Measurements from ENCODE around the gene AFF1. TPM values are rescaled to one million over a fixed set of nuclear protein-coding genes. Genes with fewer than 3 reads are reported as not detected.

The AFF1 gene
- total RNA-seq, 1 donor from 2014 or later, result 77.8 TPM

- ATAC-seq, result no peak
- intact Hi-C loops (cut with micrococcal nuclease), result no loop called here
- no peak for DNase-seq
Measured at GRCh38 chr4:86917212-86918039, 17.4 kb upstream of the AFF1 start.

DNA sequence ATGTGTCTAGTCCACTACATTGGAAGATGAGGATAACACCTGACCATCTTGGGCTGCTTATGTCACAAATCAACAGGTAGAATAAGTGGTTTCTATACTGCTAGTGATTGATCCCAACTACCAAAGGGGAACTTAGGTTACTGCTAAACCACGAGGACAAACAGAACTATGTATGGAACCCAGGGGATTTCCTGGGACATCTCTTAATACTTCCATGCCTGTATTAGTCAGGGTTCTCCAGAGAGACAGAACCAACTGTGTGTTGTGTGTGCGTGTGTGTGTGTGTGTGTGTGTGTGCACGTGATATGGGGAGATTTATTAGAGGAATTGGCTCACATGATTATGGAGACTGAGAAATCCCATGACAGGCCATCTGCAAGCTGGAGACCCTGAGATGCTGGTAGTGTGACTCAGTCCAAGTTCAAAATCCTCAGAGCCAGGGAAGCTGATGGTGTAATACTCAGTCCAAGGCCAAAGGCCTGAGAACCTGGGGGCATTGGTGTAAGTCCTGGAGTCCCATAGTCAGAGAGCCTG is 16.2 kb upstream of the AFF1 start:
- DNase-seq, result no peak
- ATAC-seq, result no peak
- intact Hi-C loops (cut with micrococcal nuclease), result no loop called here

- DNase-seq, result no peak
- intact Hi-C loops (cut with micrococcal nuclease), result loop anchor here (5.0 kb wide), 1 partner anchor 313 kb away; no protein-coding TSS in a partner anchor
- no peak for ATAC-seq
Measured at GRCh38 chr4:86919561-86920223, 15.1 kb upstream of the AFF1 start.

DNA sequence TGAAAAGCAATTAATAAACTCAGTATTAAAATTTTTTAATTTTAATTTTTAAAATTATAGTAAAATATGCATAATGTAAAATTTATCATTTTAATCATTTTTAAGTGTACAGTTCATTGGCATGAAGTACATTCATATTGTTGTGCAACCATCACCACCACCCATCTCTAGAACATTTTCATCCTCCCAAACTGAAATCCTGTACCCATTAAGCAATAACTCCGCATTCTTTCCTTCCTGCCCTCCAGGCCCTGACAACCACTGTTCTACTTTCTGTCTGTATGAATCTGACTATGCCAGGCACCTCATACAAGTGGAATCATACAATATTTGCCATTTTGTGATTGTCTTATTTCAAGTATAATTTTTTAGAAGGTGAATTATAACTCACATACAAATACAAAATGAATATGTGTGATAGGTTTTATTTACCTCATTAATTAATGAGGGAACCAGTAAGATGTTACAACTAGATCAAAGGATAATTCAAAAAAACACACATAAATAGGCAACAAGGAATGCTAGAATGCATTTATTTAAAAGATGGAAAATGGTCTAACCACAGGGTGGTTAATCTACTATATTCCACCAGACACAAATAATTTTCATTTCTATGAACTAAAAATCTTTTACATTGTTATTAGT is 13.1 kb upstream of the AFF1 start:
- intact Hi-C loops (cut with micrococcal nuclease), result loop anchor here (5.0 kb wide), 1 partner anchor 311 kb away; no protein-coding TSS in a partner anchor
- DNase-seq, result no peak
- peak; percentile 34 for ATAC-seq

- ATAC-seq (no peak), DNase-seq (no peak)
- intact Hi-C loops (cut with micrococcal nuclease), result loop anchor here (5.0 kb wide), 1 partner anchor 307 kb away; no protein-coding TSS in a partner anchor
Measured at GRCh38 chr4:86924811-86925210, 10.0 kb upstream of the AFF1 start.

DNA sequence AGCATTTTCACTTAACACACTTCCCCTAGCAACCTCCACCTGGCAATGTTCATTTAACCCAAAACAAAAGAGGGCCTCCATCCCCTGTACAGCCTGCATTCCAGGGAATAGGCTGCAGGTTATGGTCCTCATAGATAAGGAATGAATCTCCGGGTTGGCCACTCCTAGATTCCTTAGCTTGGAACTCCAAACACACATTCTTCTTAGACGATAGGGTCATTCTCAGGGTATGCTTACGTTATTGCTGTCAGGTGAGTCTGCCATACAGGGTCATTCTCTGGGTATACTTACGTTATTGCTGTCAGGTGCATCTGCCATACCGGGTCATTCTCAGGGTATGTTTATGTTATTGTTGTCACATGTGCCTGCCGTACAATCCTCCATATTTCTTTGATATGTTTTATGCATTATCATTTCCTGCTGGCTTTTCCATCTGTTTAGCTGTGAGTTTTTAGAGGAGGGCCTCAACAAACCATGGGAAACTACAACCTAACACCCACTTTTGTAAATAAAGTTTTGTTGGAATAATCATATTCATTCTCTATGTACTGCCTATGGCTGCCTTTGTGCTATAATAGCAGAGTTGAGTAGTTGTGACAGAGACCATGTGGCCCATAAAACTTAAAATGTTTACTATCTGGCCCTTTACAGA is 8.2 kb upstream of the AFF1 start:
- ATAC-seq (no peak), DNase-seq (no peak)
- intact Hi-C loops (cut with micrococcal nuclease), result no loop called here

- intact Hi-C loops (cut with micrococcal nuclease), result no loop called here
- ATAC-seq, result peak; percentile 79
- no peak for DNase-seq
Measured at GRCh38 chr4:86927843-86928395, 6.9 kb upstream of the AFF1 start.

GRCh38 chr4:86928400-86929255 is 6.2 kb upstream of the AFF1 start:
- no peak for ATAC-seq
- DNase-seq, result no peak
- intact Hi-C loops (cut with micrococcal nuclease), result no loop called here

GRCh38 chr4:86934147-86934770 is 552 bp upstream of the AFF1 start:
- intact Hi-C loops (cut with micrococcal nuclease), result loop anchor here (5.0 kb wide), 1 partner anchor 158 kb away; no protein-coding TSS in a partner anchor
- ATAC-seq (peak; percentile 1), DNase-seq (no peak)

- DNase-seq (no peak), ATAC-seq (peak; percentile 10)
- intact Hi-C loops (cut with micrococcal nuclease), result loop anchor here (5.0 kb wide), 1 partner anchor 72 kb away; no protein-coding TSS in a partner anchor
Measured at GRCh38 chr4:86935566-86935852, 698 bp downstream of the AFF1 start.

DNA sequence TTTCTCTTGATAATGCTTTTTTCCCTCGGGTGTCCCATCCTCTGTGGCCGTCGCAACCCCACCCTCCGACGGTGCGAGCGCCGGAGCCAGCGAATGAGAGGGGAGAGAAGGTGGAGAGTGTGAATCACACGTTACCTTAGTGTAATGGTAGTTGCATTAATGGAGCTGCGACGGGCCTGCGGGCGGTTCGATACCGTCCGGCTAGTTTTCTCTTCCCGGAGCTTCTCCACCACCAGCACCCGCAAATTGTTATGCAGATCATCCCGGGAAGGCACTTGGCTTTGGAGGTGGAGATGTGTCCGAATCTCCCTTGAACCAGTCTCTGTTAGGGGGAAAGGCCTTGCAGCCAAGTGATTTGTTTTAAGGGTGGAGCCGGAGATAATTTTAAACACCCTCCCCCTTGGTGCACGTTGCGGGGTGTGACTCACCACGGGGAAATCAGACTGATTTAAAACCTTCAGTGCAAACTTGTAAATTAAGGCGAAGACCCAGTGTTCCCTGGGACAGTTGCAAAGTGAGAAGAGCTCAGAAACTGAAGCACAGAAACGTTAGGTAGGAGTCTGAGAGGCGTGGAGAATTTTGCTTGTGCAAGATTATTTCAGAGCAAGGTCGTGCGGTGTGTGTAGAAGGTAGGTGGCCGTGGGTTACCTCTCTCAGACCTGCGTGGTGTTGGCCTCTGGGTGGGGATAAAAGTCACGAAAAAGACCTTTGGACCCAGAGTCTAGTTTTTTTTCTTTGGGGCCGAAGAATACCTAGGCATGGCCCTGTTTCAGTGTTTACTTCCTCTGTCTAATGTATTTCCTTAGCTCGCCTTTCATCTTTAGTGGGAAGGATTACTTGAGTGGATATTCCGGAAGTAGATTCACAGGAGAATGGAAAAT is 1.3 kb downstream of the AFF1 start:
- DNase-seq, result peak; percentile 60
- peak; percentile 47 for ATAC-seq
- intact Hi-C loops (cut with micrococcal nuclease), result loop anchor here (5.0 kb wide), 1 partner anchor 71 kb away; no protein-coding TSS in a partner anchor

GRCh38 chr4:86938771-86939520 is 4.1 kb downstream of the AFF1 start:
- DNase-seq, result no peak
- intact Hi-C loops (cut with micrococcal nuclease), result loop anchor here (5.0 kb wide), 1 partner anchor 68 kb away; no protein-coding TSS in a partner anchor
- ATAC-seq, result no peak

DNA sequence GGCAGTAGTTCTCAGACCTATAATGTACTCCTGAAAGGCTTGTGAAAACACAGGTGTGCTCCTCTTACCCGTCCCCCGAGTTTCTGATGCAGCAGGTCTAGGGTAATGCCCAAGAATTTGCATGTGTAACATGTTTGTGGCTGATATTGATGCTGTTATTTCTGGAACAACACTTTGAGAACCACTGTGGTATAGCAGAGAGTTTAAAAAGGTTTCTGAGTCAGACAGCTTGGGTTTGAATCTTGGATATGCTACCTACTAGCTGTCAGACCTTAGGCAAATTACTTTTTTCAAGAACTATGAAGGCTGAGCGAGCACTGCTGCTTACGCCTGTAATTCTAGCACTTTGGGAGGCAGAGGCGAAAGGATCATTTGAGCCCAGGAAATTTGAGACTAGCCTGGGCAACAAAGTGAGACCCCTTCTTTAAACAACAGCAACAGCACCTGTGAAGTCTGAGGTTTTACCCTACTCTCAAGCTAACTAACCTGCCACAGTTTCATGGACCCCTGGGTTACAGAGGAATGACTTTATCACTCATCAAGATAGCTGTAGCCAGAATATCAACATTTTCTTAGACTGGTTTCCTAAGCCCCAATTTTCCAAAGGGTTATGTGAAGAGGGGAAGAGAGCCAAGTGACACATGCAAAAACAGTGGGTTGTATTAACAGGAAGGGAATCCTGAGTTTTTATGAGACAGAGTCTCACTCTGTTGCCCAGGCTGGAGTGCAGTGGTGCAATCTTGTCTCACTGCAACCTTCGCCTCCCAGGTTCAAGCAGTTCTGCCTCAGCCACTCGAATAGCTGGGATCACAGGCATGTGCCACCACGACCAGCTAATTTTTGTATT is 5.1 kb downstream of the AFF1 start:
- ATAC-seq, result no peak
- DNase-seq, result no peak
- intact Hi-C loops (cut with micrococcal nuclease), result loop anchor here (5.0 kb wide), 1 partner anchor 67 kb away; no protein-coding TSS in a partner anchor

GRCh38 chr4:86940920-86941460 is 6.2 kb downstream of the AFF1 start:
- ATAC-seq (no peak), DNase-seq (no peak)
- intact Hi-C loops (cut with micrococcal nuclease), result no loop called here

GRCh38 chr4:86942185-86942666 is 7.4 kb downstream of the AFF1 start:
- ATAC-seq (no peak), DNase-seq (no peak)
- intact Hi-C loops (cut with micrococcal nuclease), result no loop called here

Data from left ventricle myocardium superior (tissue), 1 donor.